OCI-LY7 (cell line): ENCODE results near the gene SIAE.

Experiments used
- EZH2phosphoT487 ChIP-seq: fragments of 200-600 bp; sonication (generic); IDR thresholded peaks from 2 replicates; pipeline ENCODE4 v1.6.1; 2018; ENCODE audit warnings: low read depth, borderline replicate concordance, mild to moderate bottlenecking, mixed run types, antibody characterized with exemption, low read length, moderate library complexity, mixed read lengths
- TF ChIP-seq, protein P1 (sequence below): fragments of 200-600 bp; sonication (generic); conservative IDR thresholded peaks from 2 replicates; pipeline ENCODE4 v1.5.1; 2014; ENCODE audit warnings: mild to moderate bottlenecking, antibody characterized with exemption, low read length, moderate library complexity, mixed read lengths

DNA sequence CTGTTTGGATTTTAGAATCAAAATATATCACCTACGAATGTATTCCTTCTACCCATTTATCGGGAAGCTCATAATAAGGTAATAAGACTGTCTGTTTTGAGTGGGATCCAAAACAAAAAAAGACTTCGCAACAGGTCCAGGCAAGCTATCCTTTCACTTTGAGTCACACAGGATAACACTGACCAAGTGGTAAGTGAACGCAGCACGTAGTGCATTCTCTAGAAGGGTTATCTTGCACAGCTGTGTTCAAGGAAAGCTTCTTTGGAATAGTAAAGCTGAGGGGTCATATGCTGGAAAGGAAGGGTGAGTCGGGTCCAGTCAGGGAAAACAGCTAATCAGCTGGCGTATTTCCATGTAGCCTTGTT lies 43.9 kb upstream of the SIAE start:
- TF ChIP-seq, protein P1, sequence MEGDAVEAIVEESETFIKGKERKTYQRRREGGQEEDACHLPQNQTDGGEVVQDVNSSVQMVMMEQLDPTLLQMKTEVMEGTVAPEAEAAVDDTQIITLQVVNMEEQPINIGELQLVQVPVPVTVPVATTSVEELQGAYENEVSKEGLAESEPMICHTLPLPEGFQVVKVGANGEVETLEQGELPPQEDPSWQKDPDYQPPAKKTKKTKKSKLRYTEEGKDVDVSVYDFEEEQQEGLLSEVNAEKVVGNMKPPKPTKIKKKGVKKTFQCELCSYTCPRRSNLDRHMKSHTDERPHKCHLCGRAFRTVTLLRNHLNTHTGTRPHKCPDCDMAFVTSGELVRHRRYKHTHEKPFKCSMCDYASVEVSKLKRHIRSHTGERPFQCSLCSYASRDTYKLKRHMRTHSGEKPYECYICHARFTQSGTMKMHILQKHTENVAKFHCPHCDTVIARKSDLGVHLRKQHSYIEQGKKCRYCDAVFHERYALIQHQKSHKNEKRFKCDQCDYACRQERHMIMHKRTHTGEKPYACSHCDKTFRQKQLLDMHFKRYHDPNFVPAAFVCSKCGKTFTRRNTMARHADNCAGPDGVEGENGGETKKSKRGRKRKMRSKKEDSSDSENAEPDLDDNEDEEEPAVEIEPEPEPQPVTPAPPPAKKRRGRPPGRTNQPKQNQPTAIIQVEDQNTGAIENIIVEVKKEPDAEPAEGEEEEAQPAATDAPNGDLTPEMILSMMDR = no peak
- TF ChIP-seq EZH2phosphoT487 = no peak
